Measurements from ENCODE around the gene ARHGAP30.
"Not testable (repeated sequence)": the region's sequence is repeated elsewhere in the genome, so short reads cannot be mapped to it uniquely, and the experiment has no call there.

ARHGAP30 gene

DNA sequence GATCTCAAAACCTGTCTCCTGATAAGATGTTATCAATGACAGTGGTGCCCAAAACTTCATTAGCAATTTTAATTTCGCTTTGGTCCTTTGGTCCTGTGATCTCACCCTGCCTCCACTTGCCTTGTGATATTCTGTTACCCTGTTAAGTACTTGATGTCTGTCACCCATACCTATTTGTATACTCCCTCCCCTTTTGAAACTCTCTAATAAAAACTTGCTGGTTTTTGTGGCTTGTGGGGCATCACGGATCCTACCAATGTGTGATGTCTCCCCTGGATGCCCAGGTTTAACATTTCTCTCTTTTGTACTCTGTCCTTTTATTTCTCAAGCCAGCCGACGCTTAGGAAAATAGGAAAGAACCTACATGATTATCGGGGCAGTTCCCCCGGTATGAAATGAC, 5.8 kb downstream of the ARHGAP30 start:
- not testable (repeated sequence) for H3K9me3 ChIP-seq (ENCODE audit: control insufficient read depth, low read length); H3K18ac ChIP-seq (ENCODE audit: low read depth in 1 of 2, low read length in 2 of 2); H4K8ac ChIP-seq (ENCODE audit: low read length); H3K14ac ChIP-seq (ENCODE audit: low read length in 2 of 2); H3K4me2 ChIP-seq (ENCODE audit: low read length, poor library complexity, severe bottlenecking); H3K79me1 ChIP-seq (replicated peaks; ENCODE audit: low read length, poor library complexity, severe bottlenecking); H3K9ac ChIP-seq (ENCODE audit: low read length); H2AFZ ChIP-seq (ENCODE audit: low read depth, low read length); H3K4me1 ChIP-seq (ENCODE audit: control insufficient read depth, insufficient read depth, low read depth, low read length); H2BK5ac ChIP-seq (ENCODE audit: low read depth, low read length, poor library complexity, severe bottlenecking); H3K27ac ChIP-seq (ENCODE audit: low read length, poor library complexity, severe bottlenecking); DNase-seq; H2AK5ac ChIP-seq (ENCODE audit: low read length, severe bottlenecking); H3K36me3 ChIP-seq (ENCODE audit: control insufficient read depth in 1 of 2, insufficient read depth in 2 of 2, low read depth in 1 of 2, low read length in 2 of 2); H3K4ac ChIP-seq (ENCODE audit: low read depth in 1 of 2, low read length in 2 of 2); H2BK12ac ChIP-seq (ENCODE audit: low read length in 2 of 2); H4K91ac ChIP-seq (ENCODE audit: low read length); H2BK15ac ChIP-seq (ENCODE audit: low read depth, poor library complexity, severe bottlenecking); H2BK120ac ChIP-seq (ENCODE audit: low read depth, low read length); H3K23ac ChIP-seq (ENCODE audit: low read length in 2 of 2); H3K4me3 ChIP-seq (ENCODE audit: insufficient read depth in 1 of 2, low read depth in 1 of 2, low read length in 2 of 2)
- H3K27me3 ChIP-seq (ENCODE audit: control insufficient read depth in 1 of 2, insufficient read depth in 1 of 2, low read length in 2 of 2) = peaks cover 20 to 21% of the 10 kb centered on the region in 2 experiments
- 66% methylated on average over 4 of the region's 6 CpGs for WGBS

DNA sequence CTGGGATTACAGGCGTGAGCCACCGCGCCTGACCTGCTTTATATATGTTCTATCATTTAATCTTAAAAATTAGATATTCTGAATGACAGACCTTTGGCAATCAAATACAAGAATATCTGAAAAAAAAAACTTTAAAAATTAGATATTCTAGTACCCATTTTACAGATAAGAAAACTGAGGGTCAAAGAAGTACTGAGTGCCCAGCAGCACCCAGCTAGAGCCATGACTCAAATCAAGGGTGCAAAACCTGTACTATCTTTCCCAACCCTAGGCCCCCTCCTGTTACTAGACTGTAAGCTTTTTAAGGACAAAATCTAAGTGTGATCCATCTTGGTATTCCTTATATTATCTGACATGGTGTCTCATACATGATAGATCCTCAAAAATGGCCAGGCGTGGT, 8.3 kb downstream of the ARHGAP30 start:
- 94% methylated on average over 1 of the region's 4 CpGs for WGBS
- no peak overlapping the region for H2BK5ac ChIP-seq (ENCODE audit: low read depth, low read length, poor library complexity, severe bottlenecking)
- no peak overlapping the region for H2BK120ac ChIP-seq (ENCODE audit: low read depth, low read length)
- no peak overlapping the region for H4K8ac ChIP-seq (ENCODE audit: low read length)
- no peak overlapping the region for H3K18ac ChIP-seq (ENCODE audit: low read depth in 1 of 2, low read length in 2 of 2)
- no peak overlapping the region for H2BK15ac ChIP-seq (ENCODE audit: low read depth, poor library complexity, severe bottlenecking)
- no peaks in the 10 kb centered on the region for H3K9me3 ChIP-seq (ENCODE audit: control insufficient read depth, low read length)
- H2AFZ ChIP-seq (ENCODE audit: low read depth, low read length) = no peak overlapping the region
- no peak for DNase-seq
- H3K36me3 ChIP-seq (ENCODE audit: control insufficient read depth in 1 of 2, insufficient read depth in 2 of 2, low read depth in 1 of 2, low read length in 2 of 2) = no peaks in the 10 kb centered on the region
- H2BK12ac ChIP-seq (ENCODE audit: low read length in 2 of 2) = no peak overlapping the region
- H2AK5ac ChIP-seq (ENCODE audit: low read length, severe bottlenecking) = no peak overlapping the region
- H3K14ac ChIP-seq (ENCODE audit: low read length in 2 of 2) = no peak overlapping the region
- no peak overlapping the region for H3K4ac ChIP-seq (ENCODE audit: low read depth in 1 of 2, low read length in 2 of 2)
- H3K27me3 ChIP-seq (ENCODE audit: control insufficient read depth in 1 of 2, insufficient read depth in 1 of 2, low read length in 2 of 2) = peaks cover 13 to 21% of the 10 kb centered on the region in 2 experiments
- no peak overlapping the region for H3K27ac ChIP-seq (ENCODE audit: low read length, poor library complexity, severe bottlenecking)
- no peak overlapping the region for H3K4me2 ChIP-seq (ENCODE audit: low read length, poor library complexity, severe bottlenecking)
- H3K79me1 ChIP-seq (replicated peaks; ENCODE audit: low read length, poor library complexity, severe bottlenecking) = no peaks in the 10 kb centered on the region
- H4K91ac ChIP-seq (ENCODE audit: low read length) = no peak overlapping the region
- H3K9ac ChIP-seq (ENCODE audit: low read length) = no peak overlapping the region
- no peak overlapping the region for H3K4me3 ChIP-seq (ENCODE audit: insufficient read depth in 1 of 2, low read depth in 1 of 2, low read length in 2 of 2)
- no peak overlapping the region for H3K23ac ChIP-seq (ENCODE audit: low read length in 2 of 2)
- no peaks in the 10 kb centered on the region for H3K4me1 ChIP-seq (ENCODE audit: control insufficient read depth, insufficient read depth, low read depth, low read length)

DNA sequence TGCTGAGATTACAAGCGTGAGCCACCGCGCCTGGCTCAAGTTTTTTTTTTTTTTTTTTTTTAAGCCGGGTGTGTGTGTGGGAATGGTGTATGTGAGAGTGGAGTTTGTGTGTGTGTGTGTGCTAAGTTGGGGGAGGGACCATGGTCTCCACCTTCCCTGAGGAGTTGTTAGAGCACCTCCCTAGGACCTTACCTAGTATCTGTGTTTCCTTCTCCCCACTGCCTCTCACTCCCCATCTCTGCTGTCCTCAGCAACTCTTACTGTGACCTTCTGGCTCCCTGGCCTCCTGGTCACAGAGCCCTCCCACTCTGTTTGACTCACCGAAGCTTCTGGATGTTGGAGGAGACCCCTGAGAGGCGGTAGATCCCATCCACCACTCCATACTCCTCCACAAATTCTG, 10.4 kb downstream of the ARHGAP30 start:
- Histone ChIP-seq H2AK5ac (ENCODE audit: low read length, severe bottlenecking) (no peak overlapping the region), H4K8ac (ENCODE audit: low read length) (no peak overlapping the region), H3K9me3 (ENCODE audit: control insufficient read depth, low read length) (no peaks in the 10 kb centered on the region), H3K4ac (ENCODE audit: low read depth in 1 of 2, low read length in 2 of 2) (no peak overlapping the region), H3K23ac (ENCODE audit: low read length in 2 of 2) (no peak overlapping the region), H3K4me2 (ENCODE audit: low read length, poor library complexity, severe bottlenecking) (no peak overlapping the region), H2AFZ (ENCODE audit: low read depth, low read length) (no peak overlapping the region), H3K9ac (ENCODE audit: low read length) (no peak overlapping the region), H3K18ac (ENCODE audit: low read depth in 1 of 2, low read length in 2 of 2) (no peak overlapping the region), H3K27ac (ENCODE audit: low read length, poor library complexity, severe bottlenecking) (no peak overlapping the region), H3K4me1 (ENCODE audit: control insufficient read depth, insufficient read depth, low read depth, low read length) (no peaks in the 10 kb centered on the region), H2BK12ac (ENCODE audit: low read length in 2 of 2) (no peak overlapping the region), H2BK5ac (ENCODE audit: low read depth, low read length, poor library complexity, severe bottlenecking) (no peak overlapping the region), H2BK15ac (ENCODE audit: low read depth, poor library complexity, severe bottlenecking) (no peak overlapping the region), H3K27me3 (ENCODE audit: control insufficient read depth in 1 of 2, insufficient read depth in 1 of 2, low read length in 2 of 2) (peaks cover 10 to 14% of the 10 kb centered on the region in 2 experiments), H4K91ac (ENCODE audit: low read length) (no peak overlapping the region), H2BK120ac (ENCODE audit: low read depth, low read length) (no peak overlapping the region), H3K14ac (ENCODE audit: low read length in 2 of 2) (no peak overlapping the region), H3K79me1 (replicated peaks; ENCODE audit: low read length, poor library complexity, severe bottlenecking) (no peaks in the 10 kb centered on the region), H3K4me3 (ENCODE audit: insufficient read depth in 1 of 2, low read depth in 1 of 2, low read length in 2 of 2) (no peak overlapping the region), H3K36me3 (ENCODE audit: control insufficient read depth in 1 of 2, insufficient read depth in 2 of 2, low read depth in 1 of 2, low read length in 2 of 2) (no peaks in the 10 kb centered on the region)
- WGBS = 90% methylated on average over 2 of the region's 6 CpGs
- DNase-seq = no peak

DNA sequence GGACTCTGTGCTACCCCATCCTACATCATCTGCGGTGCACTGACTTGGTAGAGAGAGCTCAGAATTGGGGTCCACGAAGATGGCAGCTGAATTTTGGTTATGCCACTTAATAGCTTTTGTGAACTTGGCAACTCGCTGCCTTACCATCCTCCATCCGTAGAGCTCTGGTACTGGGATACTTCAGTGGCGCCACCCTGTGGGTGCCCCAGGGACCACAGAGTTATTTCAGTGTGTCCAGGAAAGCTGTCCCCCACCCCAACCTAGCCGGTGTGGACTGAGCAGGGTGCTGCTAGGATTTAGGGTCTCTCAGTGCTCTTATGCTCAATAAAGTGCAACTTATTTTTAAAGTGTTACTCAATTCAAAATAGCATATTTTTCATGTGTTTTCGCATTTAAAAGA, 14.9 kb downstream of the ARHGAP30 start:
- DNase-seq = no peak
- no peak overlapping the region for H2BK120ac ChIP-seq (ENCODE audit: low read depth, low read length)
- no peaks in the 10 kb centered on the region for H3K36me3 ChIP-seq (ENCODE audit: control insufficient read depth in 1 of 2, insufficient read depth in 2 of 2, low read depth in 1 of 2, low read length in 2 of 2)
- H2AFZ ChIP-seq (ENCODE audit: low read depth, low read length) = no peak overlapping the region
- H2BK5ac ChIP-seq (ENCODE audit: low read depth, low read length, poor library complexity, severe bottlenecking) = no peak overlapping the region
- H2BK12ac ChIP-seq (ENCODE audit: low read length in 2 of 2) = no peak overlapping the region
- H3K9ac ChIP-seq (ENCODE audit: low read length) = no peak overlapping the region
- no peak overlapping the region for H3K14ac ChIP-seq (ENCODE audit: low read length in 2 of 2)
- no peaks in the 10 kb centered on the region for H3K79me1 ChIP-seq (replicated peaks; ENCODE audit: low read length, poor library complexity, severe bottlenecking)
- H2BK15ac ChIP-seq (ENCODE audit: low read depth, poor library complexity, severe bottlenecking) = no peak overlapping the region
- no peak overlapping the region for H3K4me2 ChIP-seq (ENCODE audit: low read length, poor library complexity, severe bottlenecking)
- no peak overlapping the region for H4K91ac ChIP-seq (ENCODE audit: low read length)
- no peaks in the 10 kb centered on the region for H3K4me1 ChIP-seq (ENCODE audit: control insufficient read depth, insufficient read depth, low read depth, low read length)
- H3K23ac ChIP-seq (ENCODE audit: low read length in 2 of 2) = no peak overlapping the region
- no peak overlapping the region for H3K4ac ChIP-seq (ENCODE audit: low read depth in 1 of 2, low read length in 2 of 2)
- H3K9me3 ChIP-seq (ENCODE audit: control insufficient read depth, low read length) = peaks cover 3% of the 10 kb centered on the region
- H3K27ac ChIP-seq (ENCODE audit: low read length, poor library complexity, severe bottlenecking) = no peak overlapping the region
- no peak overlapping the region for H3K4me3 ChIP-seq (ENCODE audit: insufficient read depth in 1 of 2, low read depth in 1 of 2, low read length in 2 of 2)
- WGBS = 92% methylated on average over 6 of the region's 7 CpGs
- H3K18ac ChIP-seq (ENCODE audit: low read depth in 1 of 2, low read length in 2 of 2) = no peak overlapping the region
- no peak overlapping the region for H2AK5ac ChIP-seq (ENCODE audit: low read length, severe bottlenecking)
- peaks cover 3 to 7% of the 10 kb centered on the region in 2 experiments for H3K27me3 ChIP-seq (ENCODE audit: control insufficient read depth in 1 of 2, insufficient read depth in 1 of 2, low read length in 2 of 2)
- no peak overlapping the region for H4K8ac ChIP-seq (ENCODE audit: low read length)
